GM19193 (cell line): Measurements from ENCODE around the gene DACT3.

Experiments
- POLR2A ChIP-seq: IDR thresholded peaks from 4 replicates; pipeline ENCODE4 v1.6.1; 2011; ENCODE audit not compliant: insufficient read depth, insufficient read length; ENCODE audit errors: extremely low read depth

The DACT3 gene

GRCh38 chr19:46661020-46661731 lies at the start of gene DACT3:
Gene DACT3 (minus strand): TSS chr19:46661182. CDS start chr19:46661064, 118 bp downstream.
- no peak for TF ChIP-seq POLR2A

- TF ChIP-seq POLR2A, result no peak
Observed at GRCh38 chr19:46710687-46711086, 49.7 kb upstream of the DACT3 start.

- TF ChIP-seq POLR2A, result peak; percentile 34
Observed at GRCh38 chr19:46704379-46705076, 43.5 kb upstream of the DACT3 start.

- TF ChIP-seq POLR2A, result no peak
Observed at GRCh38 chr19:46700704-46701103, 39.7 kb upstream of the DACT3 start.

- no peak for TF ChIP-seq POLR2A
Observed at GRCh38 chr19:46698395-46699321, 37.7 kb upstream of the DACT3 start.

- TF ChIP-seq POLR2A, result no peak
Observed at GRCh38 chr19:46697204-46697960, 36.4 kb upstream of the DACT3 start.

GRCh38 chr19:46696866-46697203 lies 35.9 kb upstream of the DACT3 start:
- TF ChIP-seq POLR2A, result no peak

- no peak for TF ChIP-seq POLR2A
Observed at GRCh38 chr19:46696052-46696451, 35.1 kb upstream of the DACT3 start.

- TF ChIP-seq POLR2A, result no peak
Observed at GRCh38 chr19:46693760-46694159, 32.8 kb upstream of the DACT3 start.

GRCh38 chr19:46692918-46693722 lies 32.1 kb upstream of the DACT3 start:
- no peak for TF ChIP-seq POLR2A

- no peak for TF ChIP-seq POLR2A
Observed at GRCh38 chr19:46691948-46692347, 31.0 kb upstream of the DACT3 start.

GRCh38 chr19:46691104-46691503 lies 30.1 kb upstream of the DACT3 start:
- no peak for TF ChIP-seq POLR2A

- TF ChIP-seq POLR2A, result no peak
Observed at GRCh38 chr19:46689358-46689757, 28.4 kb upstream of the DACT3 start.
